Ishikawa (cell line): ENCODE data around the gene SH2D6.

Experiments used
- CEBPB ChIP-seq: IDR thresholded peaks from 2 replicates; pipeline ENCODE4 v1.6.1; 2012
- CREB1 ChIP-seq: IDR thresholded peaks from 2 replicates; pipeline ENCODE4 v1.6.1; 2012; ENCODE audit warnings: low read depth
- EGR1 ChIP-seq: IDR thresholded peaks from 2 replicates; pipeline ENCODE4 v1.6.1; 2012
- EP300 ChIP-seq: IDR thresholded peaks from 2 replicates; pipeline ENCODE4 v1.6.1; 2012; ENCODE audit warnings: borderline replicate concordance
- FOXM1 ChIP-seq: IDR thresholded peaks from 2 replicates; pipeline ENCODE4 v1.6.1; 2012; ENCODE audit warnings: low read depth, borderline replicate concordance
- NFIC ChIP-seq: IDR thresholded peaks from 2 replicates; pipeline ENCODE4 v1.6.1; 2012
- RAD21 ChIP-seq: IDR thresholded peaks from 2 replicates; pipeline ENCODE4 v1.6.1; 2012; ENCODE audit warnings: low read depth
- TAF1 ChIP-seq: IDR thresholded peaks from 2 replicates; pipeline ENCODE4 v1.6.1; 2012; ENCODE audit warnings: low read depth, mild to moderate bottlenecking
- TCF12 ChIP-seq: IDR thresholded peaks from 2 replicates; pipeline ENCODE4 v1.6.1; 2012; ENCODE audit warnings: low read depth
- TEAD4 ChIP-seq: IDR thresholded peaks from 2 replicates; pipeline ENCODE4 v1.6.1; 2012
- USF1 ChIP-seq: IDR thresholded peaks from 2 replicates; pipeline ENCODE4 v1.6.1; 2012
- YY1 ChIP-seq: IDR thresholded peaks from 2 replicates; pipeline ENCODE4 v1.6.1; 2012; ENCODE audit warnings: low read depth
- ZBTB7A ChIP-seq: IDR thresholded peaks from 2 replicates; pipeline ENCODE4 v1.6.1; 2012; ENCODE audit warnings: low read depth
- TF ChIP-seq, protein P1 (sequence below): IDR thresholded peaks from 2 replicates; pipeline ENCODE4 v1.6.1; 2012; ENCODE audit warnings: low read depth, mild to moderate bottlenecking
- TF ChIP-seq, protein P2 (sequence below): IDR thresholded peaks from 2 replicates; pipeline ENCODE4 v1.6.1; 2012

SH2D6 gene

GRCh38 chr2:85395912-85396475 is 22.5 kb upstream of the SH2D6 start:
- no peak for TF ChIP-seq FOXM1
- TF ChIP-seq, protein P1, sequence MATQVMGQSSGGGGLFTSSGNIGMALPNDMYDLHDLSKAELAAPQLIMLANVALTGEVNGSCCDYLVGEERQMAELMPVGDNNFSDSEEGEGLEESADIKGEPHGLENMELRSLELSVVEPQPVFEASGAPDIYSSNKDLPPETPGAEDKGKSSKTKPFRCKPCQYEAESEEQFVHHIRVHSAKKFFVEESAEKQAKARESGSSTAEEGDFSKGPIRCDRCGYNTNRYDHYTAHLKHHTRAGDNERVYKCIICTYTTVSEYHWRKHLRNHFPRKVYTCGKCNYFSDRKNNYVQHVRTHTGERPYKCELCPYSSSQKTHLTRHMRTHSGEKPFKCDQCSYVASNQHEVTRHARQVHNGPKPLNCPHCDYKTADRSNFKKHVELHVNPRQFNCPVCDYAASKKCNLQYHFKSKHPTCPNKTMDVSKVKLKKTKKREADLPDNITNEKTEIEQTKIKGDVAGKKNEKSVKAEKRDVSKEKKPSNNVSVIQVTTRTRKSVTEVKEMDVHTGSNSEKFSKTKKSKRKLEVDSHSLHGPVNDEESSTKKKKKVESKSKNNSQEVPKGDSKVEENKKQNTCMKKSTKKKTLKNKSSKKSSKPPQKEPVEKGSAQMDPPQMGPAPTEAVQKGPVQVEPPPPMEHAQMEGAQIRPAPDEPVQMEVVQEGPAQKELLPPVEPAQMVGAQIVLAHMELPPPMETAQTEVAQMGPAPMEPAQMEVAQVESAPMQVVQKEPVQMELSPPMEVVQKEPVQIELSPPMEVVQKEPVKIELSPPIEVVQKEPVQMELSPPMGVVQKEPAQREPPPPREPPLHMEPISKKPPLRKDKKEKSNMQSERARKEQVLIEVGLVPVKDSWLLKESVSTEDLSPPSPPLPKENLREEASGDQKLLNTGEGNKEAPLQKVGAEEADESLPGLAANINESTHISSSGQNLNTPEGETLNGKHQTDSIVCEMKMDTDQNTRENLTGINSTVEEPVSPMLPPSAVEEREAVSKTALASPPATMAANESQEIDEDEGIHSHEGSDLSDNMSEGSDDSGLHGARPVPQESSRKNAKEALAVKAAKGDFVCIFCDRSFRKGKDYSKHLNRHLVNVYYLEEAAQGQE = no peak
- TF ChIP-seq RAD21 = no peak

DNA sequence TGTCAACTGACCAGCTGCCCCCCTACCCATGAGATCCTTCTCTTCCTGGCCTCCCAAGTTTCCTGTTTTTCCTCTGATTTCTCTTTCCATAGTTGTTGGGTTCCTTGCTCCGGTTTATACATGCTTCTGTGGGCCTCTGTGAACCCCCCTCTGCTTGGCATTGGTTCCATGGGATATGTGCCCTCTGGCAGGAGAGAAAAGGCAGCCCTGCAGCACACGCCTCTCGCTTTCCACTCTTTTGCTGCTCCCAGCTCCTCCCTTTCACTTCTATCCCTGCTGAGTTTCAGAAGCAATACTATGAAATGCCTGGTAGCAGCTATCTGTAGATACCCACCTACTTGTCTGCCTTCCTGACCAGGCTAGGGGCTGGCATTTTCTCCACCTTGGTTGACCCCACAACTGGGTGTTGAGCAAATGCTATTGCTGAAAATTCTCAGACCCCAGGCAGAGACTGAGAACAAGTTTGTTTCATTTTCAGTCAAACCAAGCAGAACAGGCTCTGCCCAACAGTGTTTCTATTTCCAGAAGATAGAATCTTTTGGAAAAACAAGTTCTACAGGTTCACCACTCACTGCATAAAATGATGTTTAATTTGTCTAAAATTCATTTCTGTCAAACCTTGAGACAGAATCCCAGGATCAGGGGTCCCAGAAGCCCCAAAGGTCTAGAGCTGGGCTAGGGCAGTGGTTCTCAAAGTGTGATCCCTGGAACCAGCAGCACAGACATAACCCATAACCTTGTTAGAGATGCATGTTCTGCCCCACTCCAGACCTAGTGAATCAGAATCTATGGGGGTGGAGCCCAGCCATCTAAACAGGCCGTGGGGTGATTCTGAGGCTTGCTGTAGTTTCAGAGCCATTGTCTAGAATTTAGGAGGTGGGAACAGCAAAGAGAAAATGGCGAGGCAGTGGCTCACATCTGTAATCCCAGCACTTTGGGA is 21.7 kb upstream of the SH2D6 start:
- TF ChIP-seq, protein P1 = no peak
- no peak for TF ChIP-seq YY1
- no peak for TF ChIP-seq ZBTB7A
- peak; percentile 31; the same call in 1 of the 2 replicates for TF ChIP-seq TCF12
- no peak for TF ChIP-seq USF1
- TF ChIP-seq NFIC = no peak; the same call in 1 of the 2 replicates
- no peak for TF ChIP-seq CEBPB
- no peak for TF ChIP-seq CREB1
- no peak for TF ChIP-seq EP300
- no peak for TF ChIP-seq FOXM1
- TF ChIP-seq TEAD4 = 0 out of 2 replicates have a peak, but pooled peaks have one; percentile 1
- TF ChIP-seq RAD21 = no peak
- TF ChIP-seq TAF1 = no peak

- TF ChIP-seq EGR1 = no peak
- no peak for TF ChIP-seq TCF12
- no peak for TF ChIP-seq EP300
- no peak for TF ChIP-seq RAD21
Measured at GRCh38 chr2:85397925-85398331, 20.6 kb upstream of the SH2D6 start.

GRCh38 chr2:85398426-85399182 is 19.9 kb upstream of the SH2D6 start:
- TF ChIP-seq ZBTB7A = no peak
- TF ChIP-seq EGR1 = no peak
- TF ChIP-seq NFIC = no peak
- no peak for TF ChIP-seq EP300
- no peak for TF ChIP-seq RAD21
- no peak for TF ChIP-seq USF1
- no peak for TF ChIP-seq CREB1
- TF ChIP-seq, protein P1 = no peak
- no peak for TF ChIP-seq FOXM1
- TF ChIP-seq TCF12 = no peak
- TF ChIP-seq, protein P2, sequence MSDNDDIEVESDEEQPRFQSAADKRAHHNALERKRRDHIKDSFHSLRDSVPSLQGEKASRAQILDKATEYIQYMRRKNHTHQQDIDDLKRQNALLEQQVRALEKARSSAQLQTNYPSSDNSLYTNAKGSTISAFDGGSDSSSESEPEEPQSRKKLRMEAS = no peak
- TF ChIP-seq TAF1 = no peak
